GM12865 (cell line): ENCODE data around the gene GPC3.

ENCODE experiments used
- DNase-seq: peaks from one replicate; pipeline ENCODE4 v3.0.0; 2010; ENCODE audit warnings: low read depth
- H3K4me3 ChIP-seq: 2 replicates; pipeline ENCODE4 v1.5.1; 2011; ENCODE audit warnings: mild to moderate bottlenecking, low read depth, low read length, control low read depth
- TF ChIP-seq, protein P1 (sequence below): IDR thresholded peaks from 2 replicates; pipeline ENCODE4 v1.5.1; 2011; ENCODE audit warnings: low read length, control low read depth, low read depth, inconsistent platforms; ENCODE audit not compliant: insufficient read depth; ENCODE audit errors: missing control alignments

GPC3 gene

DNA sequence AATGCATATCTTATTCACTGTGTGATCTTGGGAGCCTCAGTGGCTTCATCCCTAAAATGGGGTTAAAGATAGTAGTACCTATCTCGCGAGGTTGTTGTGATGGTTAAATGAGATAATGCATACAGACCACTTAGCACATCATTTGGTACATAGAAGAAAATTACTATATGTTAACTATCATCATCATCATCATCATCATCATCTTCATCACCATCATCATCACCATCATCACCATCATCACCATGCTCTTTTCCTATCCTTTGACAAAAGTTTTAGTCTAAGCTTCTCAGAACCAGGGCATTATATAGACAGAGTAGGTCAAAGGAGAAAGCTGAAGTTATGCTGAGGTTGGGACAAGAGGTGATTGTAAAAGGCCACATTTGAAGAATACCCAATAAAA lies 145.0 kb downstream of the GPC3 start:
- no peak for DNase-seq
- TF ChIP-seq, protein P1, sequence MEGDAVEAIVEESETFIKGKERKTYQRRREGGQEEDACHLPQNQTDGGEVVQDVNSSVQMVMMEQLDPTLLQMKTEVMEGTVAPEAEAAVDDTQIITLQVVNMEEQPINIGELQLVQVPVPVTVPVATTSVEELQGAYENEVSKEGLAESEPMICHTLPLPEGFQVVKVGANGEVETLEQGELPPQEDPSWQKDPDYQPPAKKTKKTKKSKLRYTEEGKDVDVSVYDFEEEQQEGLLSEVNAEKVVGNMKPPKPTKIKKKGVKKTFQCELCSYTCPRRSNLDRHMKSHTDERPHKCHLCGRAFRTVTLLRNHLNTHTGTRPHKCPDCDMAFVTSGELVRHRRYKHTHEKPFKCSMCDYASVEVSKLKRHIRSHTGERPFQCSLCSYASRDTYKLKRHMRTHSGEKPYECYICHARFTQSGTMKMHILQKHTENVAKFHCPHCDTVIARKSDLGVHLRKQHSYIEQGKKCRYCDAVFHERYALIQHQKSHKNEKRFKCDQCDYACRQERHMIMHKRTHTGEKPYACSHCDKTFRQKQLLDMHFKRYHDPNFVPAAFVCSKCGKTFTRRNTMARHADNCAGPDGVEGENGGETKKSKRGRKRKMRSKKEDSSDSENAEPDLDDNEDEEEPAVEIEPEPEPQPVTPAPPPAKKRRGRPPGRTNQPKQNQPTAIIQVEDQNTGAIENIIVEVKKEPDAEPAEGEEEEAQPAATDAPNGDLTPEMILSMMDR = no peak

DNA sequence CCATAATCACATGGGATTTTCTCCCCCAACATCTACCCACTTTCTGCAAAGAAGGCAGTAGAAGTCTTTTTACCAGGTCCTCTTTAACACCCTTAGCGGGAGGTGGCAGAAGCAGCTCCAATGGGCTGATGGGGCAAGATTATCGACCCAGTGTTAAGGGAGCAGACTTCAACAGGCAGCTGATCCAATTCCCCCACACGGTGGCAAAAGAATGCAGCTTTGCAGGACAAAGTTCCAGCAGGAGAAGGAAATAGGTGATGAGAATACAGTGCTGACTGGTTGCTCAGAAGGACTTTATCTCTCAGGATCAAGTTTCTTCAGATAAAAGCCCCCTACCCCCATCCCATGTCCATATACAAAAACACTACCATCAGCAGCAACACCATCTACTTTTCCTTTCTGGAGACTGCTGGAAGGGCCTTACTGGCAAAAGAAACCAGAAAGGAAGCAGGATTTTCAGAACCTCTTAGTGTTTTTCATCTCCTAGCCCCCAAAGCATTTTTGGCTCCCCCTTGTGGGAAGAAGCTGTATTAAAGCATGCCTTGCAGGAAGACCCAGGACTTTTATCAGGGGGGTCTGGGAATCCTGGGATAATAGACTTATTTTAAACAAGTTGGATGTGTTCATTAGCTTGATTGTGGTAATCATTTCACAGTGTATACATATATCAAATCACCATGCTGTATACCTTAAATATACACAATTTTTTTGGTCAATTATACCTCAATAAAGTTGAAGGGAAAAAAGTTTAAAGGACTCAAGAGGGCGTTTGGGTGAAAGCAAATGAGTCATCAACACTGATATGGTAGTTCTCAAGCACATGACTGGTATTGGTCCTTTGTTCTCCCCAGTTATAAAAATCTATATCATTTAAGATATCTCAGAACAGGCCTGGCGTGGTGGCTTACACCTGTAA lies 146.4 kb downstream of the GPC3 start:
- TF ChIP-seq, protein P1 = peak; percentile 43
- peak; percentile 29 for DNase-seq
- H3K4me3 ChIP-seq = no peak overlapping the region

More for the DNA sequence above, 145.0 kb downstream of the GPC3 start:
- no peak overlapping the region for H3K4me3 ChIP-seq

DNA sequence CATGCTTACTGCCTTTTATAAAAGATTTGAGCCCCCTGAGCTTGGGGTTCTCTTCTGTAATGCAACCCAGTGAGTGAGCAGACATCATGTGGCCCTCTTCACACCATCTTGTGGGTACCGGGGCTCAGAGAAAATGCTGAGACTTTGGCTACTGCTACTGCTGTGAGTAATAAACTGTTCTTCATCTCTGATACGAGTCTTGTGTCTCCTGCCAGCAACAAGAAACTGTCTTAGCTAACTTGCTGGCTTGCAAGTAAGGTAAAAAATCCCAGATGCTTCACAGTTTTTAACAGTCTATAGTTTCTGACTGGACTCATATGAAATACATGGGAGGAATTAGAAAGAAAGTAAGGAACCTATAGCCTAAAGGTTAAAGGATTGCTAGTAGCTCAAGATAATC lies 148.3 kb downstream of the GPC3 start:
- TF ChIP-seq, protein P1 = no peak
- no peak for DNase-seq
- H3K4me3 ChIP-seq = no peak overlapping the region

DNA sequence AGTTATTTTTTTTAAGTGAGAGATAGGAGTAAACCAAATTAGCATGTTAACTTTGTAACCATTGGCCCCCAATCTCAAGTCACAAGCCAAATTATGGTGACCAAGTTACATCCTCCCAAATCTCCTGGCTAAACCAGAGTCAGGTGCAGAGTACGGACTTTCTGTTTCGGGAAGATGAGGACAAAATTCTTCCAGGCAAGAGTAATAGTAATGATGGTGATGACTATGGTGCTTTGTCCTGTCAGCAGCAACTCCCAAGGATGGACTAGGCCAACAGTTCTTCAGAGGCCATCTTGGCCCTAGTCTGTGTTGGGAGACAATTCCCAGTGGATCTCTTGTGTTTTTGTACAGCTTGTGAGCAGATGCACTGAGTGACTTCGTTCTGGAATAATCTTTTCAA lies 148.8 kb downstream of the GPC3 start:
- no peak overlapping the region for H3K4me3 ChIP-seq
- DNase-seq = no peak
- TF ChIP-seq, protein P1 = no peak

DNA sequence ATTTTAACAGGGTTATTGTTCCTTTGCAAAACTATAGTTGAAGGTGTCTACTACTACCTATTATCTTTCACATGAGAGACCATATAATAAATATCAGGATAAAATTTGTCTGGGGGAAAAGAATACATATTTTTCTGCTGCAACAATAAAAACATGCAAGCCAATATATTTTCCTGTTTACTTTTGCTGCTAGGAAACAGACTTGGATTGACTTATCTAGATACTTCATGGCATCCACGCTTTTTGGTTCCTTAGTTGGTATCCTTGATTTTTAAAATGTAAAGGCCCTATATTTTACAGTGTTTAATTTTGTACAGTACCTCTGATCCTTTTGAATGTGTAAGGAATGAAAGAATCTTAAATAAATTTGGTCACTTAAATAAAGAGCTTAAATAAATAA lies 150.6 kb downstream of the GPC3 start:
- TF ChIP-seq, protein P1 = no peak
- no peak for DNase-seq
- no peak overlapping the region for H3K4me3 ChIP-seq

DNA sequence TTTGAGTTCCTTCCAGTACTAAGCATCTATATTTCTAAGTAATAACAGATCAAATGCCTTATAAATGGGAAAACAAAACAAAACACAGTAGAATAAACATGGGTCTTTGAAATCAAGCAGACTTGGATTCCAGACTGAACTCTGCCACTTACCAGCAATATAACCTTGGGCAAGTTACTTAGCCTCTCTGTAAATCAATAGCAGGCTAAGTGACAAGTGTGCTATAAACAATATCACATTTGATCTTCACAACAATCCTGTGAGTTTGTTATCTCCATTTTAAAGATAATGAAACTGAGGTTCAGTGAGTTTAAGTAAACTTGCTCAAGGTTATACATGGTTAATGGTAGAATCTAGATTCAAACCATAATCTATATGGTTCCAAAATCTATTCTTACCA lies 165.8 kb downstream of the GPC3 start:
- TF ChIP-seq, protein P1 = no peak
- no peak overlapping the region for H3K4me3 ChIP-seq
- DNase-seq = no peak
